ENCODE data around the gene ALK.

Gene ALK

DNA sequence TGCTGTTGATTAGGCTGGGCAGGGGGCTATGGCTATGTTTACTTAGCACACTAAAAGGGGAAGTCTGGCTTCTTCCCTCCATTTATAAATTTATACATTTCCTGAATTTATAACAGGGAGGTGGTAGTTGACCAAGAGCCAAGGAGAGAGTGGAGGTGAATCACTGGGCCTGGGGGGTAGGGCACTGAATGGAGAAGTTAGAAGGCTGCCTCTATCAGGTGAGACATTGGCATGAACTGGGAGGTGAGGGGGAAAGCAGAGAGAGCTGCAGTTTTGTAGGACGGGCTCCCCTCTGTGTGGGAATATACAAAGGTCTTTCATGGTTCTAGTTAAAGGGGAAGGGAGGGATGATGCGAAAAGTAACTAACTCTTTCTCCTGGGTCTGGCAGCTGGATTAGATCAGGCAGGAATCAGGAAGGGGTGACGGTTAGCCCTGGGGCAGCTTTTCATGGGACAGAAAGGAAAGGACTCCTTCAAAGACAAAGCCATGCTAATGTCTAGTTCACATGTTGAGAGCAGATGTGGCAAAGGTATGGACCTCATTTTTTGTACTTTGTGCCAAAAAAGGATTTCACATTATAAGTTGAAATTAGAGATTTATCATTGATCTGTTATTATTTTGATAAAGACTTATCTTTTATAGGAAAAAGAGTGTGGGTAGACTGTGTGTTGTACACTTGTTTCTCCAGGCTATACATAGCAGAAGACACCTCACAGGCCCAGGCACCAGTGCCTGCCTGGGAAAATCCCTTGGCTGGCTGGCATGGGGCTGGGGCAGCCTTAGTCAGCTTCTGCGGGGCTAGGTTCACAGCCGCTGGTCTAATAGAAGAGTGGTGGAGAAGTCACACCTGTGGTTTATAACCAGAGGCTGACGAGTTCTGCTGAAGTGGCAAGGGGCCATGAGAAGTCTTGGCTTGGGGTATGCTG, 647.4 kb downstream of the ALK start:
- DNase-seq (ENCODE audit: low read depth): no peak
- no peak overlapping the region for H3K4me3 ChIP-seq (ENCODE audit: control insufficient read depth, low read depth, low read length)
- TF ChIP-seq, protein P1, sequence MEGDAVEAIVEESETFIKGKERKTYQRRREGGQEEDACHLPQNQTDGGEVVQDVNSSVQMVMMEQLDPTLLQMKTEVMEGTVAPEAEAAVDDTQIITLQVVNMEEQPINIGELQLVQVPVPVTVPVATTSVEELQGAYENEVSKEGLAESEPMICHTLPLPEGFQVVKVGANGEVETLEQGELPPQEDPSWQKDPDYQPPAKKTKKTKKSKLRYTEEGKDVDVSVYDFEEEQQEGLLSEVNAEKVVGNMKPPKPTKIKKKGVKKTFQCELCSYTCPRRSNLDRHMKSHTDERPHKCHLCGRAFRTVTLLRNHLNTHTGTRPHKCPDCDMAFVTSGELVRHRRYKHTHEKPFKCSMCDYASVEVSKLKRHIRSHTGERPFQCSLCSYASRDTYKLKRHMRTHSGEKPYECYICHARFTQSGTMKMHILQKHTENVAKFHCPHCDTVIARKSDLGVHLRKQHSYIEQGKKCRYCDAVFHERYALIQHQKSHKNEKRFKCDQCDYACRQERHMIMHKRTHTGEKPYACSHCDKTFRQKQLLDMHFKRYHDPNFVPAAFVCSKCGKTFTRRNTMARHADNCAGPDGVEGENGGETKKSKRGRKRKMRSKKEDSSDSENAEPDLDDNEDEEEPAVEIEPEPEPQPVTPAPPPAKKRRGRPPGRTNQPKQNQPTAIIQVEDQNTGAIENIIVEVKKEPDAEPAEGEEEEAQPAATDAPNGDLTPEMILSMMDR (conservative IDR thresholded peaks at IDR 0.05; ENCODE audit: control insufficient read depth, insufficient read depth, low read depth, low read length): no peak

DNA sequence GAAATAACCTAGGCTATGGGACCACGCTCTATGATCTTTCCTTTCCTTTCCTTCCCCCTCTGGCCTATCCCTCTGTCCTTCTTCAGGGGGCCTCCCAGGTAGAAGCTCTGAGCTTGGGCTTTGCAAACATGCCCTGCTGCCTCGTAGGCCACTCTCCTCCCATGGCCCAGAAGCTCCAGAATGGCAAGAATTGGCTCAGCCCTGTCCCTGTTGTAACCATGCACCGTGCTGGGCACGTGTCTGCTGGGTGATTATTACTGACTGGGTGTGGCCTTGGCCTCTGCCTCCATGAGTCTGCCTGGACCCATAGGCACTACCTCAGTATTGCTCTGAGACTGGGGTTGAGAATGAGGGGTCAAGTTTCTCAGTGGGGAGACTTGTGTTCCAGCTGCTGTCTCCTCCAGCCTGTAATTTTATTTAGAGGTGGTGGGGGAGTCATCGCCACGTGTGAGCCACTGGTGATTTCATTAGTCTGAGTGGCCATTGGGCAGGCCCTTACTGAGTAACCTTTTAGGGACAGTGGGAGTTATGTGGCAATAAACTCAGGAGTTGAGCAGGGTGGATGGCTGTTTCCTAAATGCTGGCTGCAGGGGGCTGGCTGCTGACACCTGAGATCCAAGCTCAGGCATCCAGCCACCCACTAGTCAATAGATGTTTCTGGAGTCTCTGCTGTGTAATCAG, 648.2 kb downstream of the ALK start:
- no peak overlapping the region for H3K4me3 ChIP-seq (ENCODE audit: control insufficient read depth, low read depth, low read length)
- DNase-seq (ENCODE audit: low read depth): no peak
- TF ChIP-seq, protein P1 (conservative IDR thresholded peaks at IDR 0.05; ENCODE audit: control insufficient read depth, insufficient read depth, low read depth, low read length): no peak

DNA sequence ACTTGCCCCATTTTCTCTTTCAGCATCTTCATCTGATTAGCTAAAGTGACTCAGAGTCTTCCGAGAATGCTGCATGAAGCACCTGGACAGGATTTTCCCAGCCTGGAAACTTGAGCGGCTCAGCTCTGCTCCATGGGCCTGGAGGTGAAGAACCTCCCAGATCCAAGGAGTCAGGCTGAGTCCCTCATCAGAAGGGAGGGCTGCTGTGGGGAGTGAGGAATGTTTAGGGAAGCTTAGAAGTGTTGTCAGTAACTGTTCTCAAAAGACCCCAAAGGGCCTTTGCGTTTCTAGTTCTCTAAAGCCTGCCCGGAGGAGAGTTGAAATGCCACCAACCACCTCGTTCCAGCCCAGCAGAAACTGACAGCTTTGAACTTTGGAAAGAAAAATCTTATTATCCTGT, 649.1 kb downstream of the ALK start:
- TF ChIP-seq, protein P1 (conservative IDR thresholded peaks at IDR 0.05; ENCODE audit: control insufficient read depth, insufficient read depth, low read depth, low read length): no peak
- H3K4me3 ChIP-seq (ENCODE audit: control insufficient read depth, low read depth, low read length): no peak overlapping the region
- no peak for DNase-seq (ENCODE audit: low read depth)

DNA sequence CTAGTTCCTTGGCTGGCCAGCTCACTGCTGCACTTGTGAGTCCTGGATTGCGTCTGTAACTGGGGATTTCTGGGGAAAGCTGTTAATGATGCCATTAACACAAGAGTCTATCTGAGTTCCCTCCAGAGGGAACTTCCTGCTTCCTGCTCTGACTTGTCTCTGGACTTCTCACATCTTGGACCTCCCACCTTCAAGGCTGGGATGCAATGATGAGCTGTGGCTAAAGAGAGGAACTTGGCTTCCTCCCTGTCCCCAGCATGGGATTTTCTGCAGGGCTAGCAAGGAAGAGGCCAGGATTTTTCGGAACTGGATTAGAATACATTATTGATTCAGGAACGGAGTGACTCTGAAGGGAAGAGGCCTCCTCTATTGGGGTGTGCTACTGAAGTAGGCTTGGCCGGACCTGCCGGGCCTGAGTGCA, 650.7 kb downstream of the ALK start:
- DNase-seq (ENCODE audit: low read depth): no peak
- TF ChIP-seq, protein P1 (conservative IDR thresholded peaks at IDR 0.05; ENCODE audit: control insufficient read depth, insufficient read depth, low read depth, low read length): no peak
- no peak overlapping the region for H3K4me3 ChIP-seq (ENCODE audit: control insufficient read depth, low read depth, low read length)

DNA sequence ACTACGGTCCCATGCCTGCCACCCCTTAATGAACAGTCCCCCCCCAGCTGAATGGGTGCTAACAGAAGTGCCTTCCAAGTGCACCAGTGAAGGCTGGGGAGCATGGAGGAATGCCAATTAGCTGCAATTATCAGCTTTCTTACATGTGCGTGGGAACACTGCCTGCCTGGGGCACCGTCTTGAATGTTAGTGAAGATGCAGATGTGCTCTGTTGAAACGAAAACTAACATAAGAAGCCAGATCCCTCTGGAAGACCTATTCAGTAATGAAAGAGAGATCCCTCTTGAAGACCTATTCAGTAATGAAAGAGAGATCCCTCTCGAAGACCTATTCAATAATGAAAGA, 651.6 kb downstream of the ALK start:
- DNase-seq (ENCODE audit: low read depth): no peak
- TF ChIP-seq, protein P1 (conservative IDR thresholded peaks at IDR 0.05; ENCODE audit: control insufficient read depth, insufficient read depth, low read depth, low read length): no peak
- H3K4me3 ChIP-seq (ENCODE audit: control insufficient read depth, low read depth, low read length): no peak overlapping the region

DNA sequence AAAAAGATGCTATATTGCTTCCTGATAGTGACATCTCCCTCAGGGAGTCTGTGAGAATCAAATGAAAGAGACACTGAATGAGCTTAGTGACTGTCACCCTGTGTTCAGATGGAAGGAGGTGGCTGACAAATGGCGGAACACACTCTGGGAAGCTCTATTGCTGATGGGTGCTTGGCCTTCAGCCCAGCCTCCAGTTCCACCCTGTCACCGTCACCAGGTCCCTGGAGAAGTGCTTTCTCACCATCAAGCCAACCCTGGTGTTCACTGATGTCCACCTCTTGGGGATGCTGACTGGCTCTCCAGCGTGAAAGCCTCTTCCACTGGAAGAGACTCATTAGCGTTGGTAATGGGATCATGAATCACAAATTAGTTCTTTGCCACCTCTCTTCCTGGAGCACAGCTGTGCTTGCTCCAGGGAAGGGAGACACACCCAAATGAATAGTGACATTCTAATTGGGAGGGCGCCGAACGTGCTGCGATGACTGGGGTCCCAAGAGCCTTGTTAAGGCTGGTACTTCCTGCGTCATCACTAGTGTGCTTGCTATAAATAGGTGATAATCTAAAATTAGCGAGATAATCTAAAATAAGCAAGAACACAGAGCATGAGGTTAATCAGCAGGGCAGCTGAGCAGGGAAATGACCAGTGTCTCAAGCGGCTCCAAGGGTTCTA, 652.2 kb downstream of the ALK start:
- H3K4me3 ChIP-seq (ENCODE audit: control insufficient read depth, low read depth, low read length): no peak overlapping the region
- DNase-seq (ENCODE audit: low read depth): no peak
- TF ChIP-seq, protein P1 (conservative IDR thresholded peaks at IDR 0.05; ENCODE audit: control insufficient read depth, insufficient read depth, low read depth, low read length): no peak
